ENCODE results near the gene S100A4. TPM values are rescaled to one million over a fixed set of nuclear protein-coding genes. Genes with fewer than 3 reads are reported as not detected.
A peak's percentile ranks its signal among the peaks of the same experiment; 100 is the strongest.

The S100A4 gene
- total and polyA plus RNA-seq, 3 experiments from 2014 or later: 125 to 2,575 (median 132) TPM

GRCh38 chr1:153546371-153546770, 765 bp upstream of the S100A4 start:
- Mint-ChIP-seq H3K4me1 (peaks cover 49 to 60% (median 54%) of the 10 kb centered on the region in 3 donors), H3K9me3 (no peaks in the 10 kb centered on the region), H3K4me3 (peak overlapping the region in 6 of 7 donors; percentile 8 to 100 (median 97)), H3K27ac (peak overlapping the region; percentile 78 to 99 (median 97)), H3K36me3 (peaks cover 13 to 37% (median 16%) of the 10 kb centered on the region in 3 donors), H3K27me3 (peaks cover 0 to 3% of the 10 kb centered on the region in 2 donors)
- Histone ChIP-seq H3K27ac (ENCODE audit: low read depth, low read length) (peak overlapping the region; percentile 79), H3K4me1 (ENCODE audit: insufficient read depth, low read length) (peaks cover 63% of the 10 kb centered on the region), H3K9me3 (ENCODE audit: low read length) (no peaks in the 10 kb centered on the region), H3K27me3 (ENCODE audit: insufficient read depth, low read length, poor library complexity, severe bottlenecking) (no peaks in the 10 kb centered on the region), H3K36me3 (ENCODE audit: insufficient read depth, low read length) (peaks cover 11% of the 10 kb centered on the region), H3K4me3 (ENCODE audit: low read length) (no peak overlapping the region)
- CTCF ChIA-PET: interaction anchor here (1.2 to 5.4 kb wide), 5 partner anchors 11 to 25 kb away, joined by 3 to 68 read pairs (median 18); partner anchors contain the start of genes S100A2 and S100A6
- no peak for DNase-seq
- POLR2A ChIA-PET: interaction anchor here (1.1 to 5.4 kb wide), 3 partner anchors 12 to 229 kb away, joined by 3 to 121 read pairs (median 4); partner anchors contain the start of genes S100A6 and SLC27A3

GRCh38 chr1:153544453-153545066, 1.0 kb downstream of the S100A4 start:
- DNase-seq: no peak
- ChIA-PET POLR2A (interaction anchor here (1.0 to 5.4 kb wide), 5 partner anchors 10 to 231 kb away, joined by 3 to 121 read pairs (median 5); partner anchors contain the start of genes CHTOP, S100A6 and SLC27A3), CTCF (interaction anchor here (0.9 to 5.4 kb wide), 6 partner anchors 9 to 34 kb away, joined by 4 to 68 read pairs (median 14); partner anchors contain the start of genes S100A2 and S100A6)
- H3K4me3 Mint-ChIP-seq: peak overlapping the region; percentile 93 to 100 (median 98)
- peak overlapping the region; percentile 79 for H3K27ac ChIP-seq (ENCODE audit: low read depth, low read length)
- H3K4me3 ChIP-seq (ENCODE audit: low read length): peak overlapping the region; percentile 88
- peaks cover 13 to 37% (median 16%) of the 10 kb centered on the region in 3 donors for H3K36me3 Mint-ChIP-seq
- no peaks in the 10 kb centered on the region for H3K9me3 Mint-ChIP-seq
- peaks cover 11% of the 10 kb centered on the region for H3K36me3 ChIP-seq (ENCODE audit: insufficient read depth, low read length)
- H3K9me3 ChIP-seq (ENCODE audit: low read length): no peaks in the 10 kb centered on the region
- H3K4me1 ChIP-seq (ENCODE audit: insufficient read depth, low read length): peaks cover 81% of the 10 kb centered on the region
- peaks cover 0 to 3% of the 10 kb centered on the region in 2 donors for H3K27me3 Mint-ChIP-seq
- H3K27me3 ChIP-seq (ENCODE audit: insufficient read depth, low read length, poor library complexity, severe bottlenecking): no peaks in the 10 kb centered on the region
- peaks cover 67 to 78% (median 72%) of the 10 kb centered on the region in 3 donors for H3K4me1 Mint-ChIP-seq
- H3K27ac Mint-ChIP-seq: peak overlapping the region; percentile 91 to 99 (median 97)

GRCh38 chr1:153543736-153544135, 1.9 kb downstream of the S100A4 start:
- DNase-seq: no peak
- Mint-ChIP-seq H3K27me3 (peaks cover 0 to 3% of the 10 kb centered on the region in 2 donors), H3K36me3 (peaks cover 13 to 37% (median 16%) of the 10 kb centered on the region in 3 donors), H3K27ac (peak overlapping the region; percentile 77 to 99 (median 97)), H3K4me3 (peak overlapping the region; percentile 93 to 100 (median 98)), H3K9me3 (no peaks in the 10 kb centered on the region), H3K4me1 (peaks cover 70 to 81% (median 75%) of the 10 kb centered on the region in 3 donors)
- ChIA-PET POLR2A (interaction anchor here (5.4 kb wide), 1 partner anchor 9 kb away, joined by 121 read pairs; the partner anchor contains the start of gene S100A6), CTCF (interaction anchor here (2.8 to 5.4 kb wide), 2 partner anchors 11 to 24 kb away, joined by 18 to 68 read pairs; no protein-coding TSS in a partner anchor)
- peak overlapping the region; percentile 79 for H3K27ac ChIP-seq (ENCODE audit: low read depth, low read length)
- no peaks in the 10 kb centered on the region for H3K9me3 ChIP-seq (ENCODE audit: low read length)
- H3K36me3 ChIP-seq (ENCODE audit: insufficient read depth, low read length): peaks cover 11% of the 10 kb centered on the region
- peaks cover 82% of the 10 kb centered on the region for H3K4me1 ChIP-seq (ENCODE audit: insufficient read depth, low read length)
- H3K4me3 ChIP-seq (ENCODE audit: low read length): peak overlapping the region; percentile 88
- no peaks in the 10 kb centered on the region for H3K27me3 ChIP-seq (ENCODE audit: insufficient read depth, low read length, poor library complexity, severe bottlenecking)

DNA sequence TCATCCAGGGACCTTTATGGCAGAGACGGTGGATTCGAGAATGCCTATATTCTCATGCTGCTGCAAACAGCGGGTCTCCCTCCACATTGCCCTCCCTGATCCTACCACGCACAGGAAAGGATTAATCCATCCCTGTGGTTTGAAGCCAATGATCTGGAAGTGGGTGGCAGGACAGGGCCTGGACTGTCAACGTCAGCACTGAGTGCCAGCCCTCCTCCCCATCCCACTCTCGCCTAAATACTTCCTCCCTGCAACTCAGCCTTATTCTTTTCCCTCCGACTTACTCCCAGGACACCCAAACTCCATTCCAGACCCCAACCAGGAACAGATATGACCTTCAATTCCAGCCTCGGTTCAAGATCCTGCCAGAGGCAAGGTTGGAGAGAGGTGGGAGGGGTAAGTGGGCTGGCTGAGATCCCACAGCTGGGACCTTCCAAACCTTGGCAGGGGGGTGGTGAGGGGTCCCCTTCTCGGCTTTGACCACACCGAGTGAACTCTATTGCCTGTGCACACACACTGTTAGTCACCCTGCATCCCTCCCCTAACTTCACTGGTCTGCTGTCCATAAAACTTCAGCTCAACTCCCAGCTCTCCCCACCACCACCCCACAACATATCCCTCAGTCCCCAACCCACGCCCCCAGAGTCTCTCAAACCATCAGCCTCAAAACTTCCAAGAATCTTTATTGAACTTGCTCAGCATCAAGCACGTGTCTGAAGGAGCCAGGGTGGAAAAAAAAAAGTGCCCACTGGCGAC, 2.5 kb downstream of the S100A4 start:
- peak overlapping the region; percentile 77 to 98 (median 93) for H3K27ac Mint-ChIP-seq
- Histone ChIP-seq H3K27me3 (ENCODE audit: insufficient read depth, low read length, poor library complexity, severe bottlenecking) (no peaks in the 10 kb centered on the region), H3K27ac (ENCODE audit: low read depth, low read length) (no peak overlapping the region), H3K4me3 (ENCODE audit: low read length) (peak overlapping the region; percentile 88), H3K9me3 (ENCODE audit: low read length) (no peaks in the 10 kb centered on the region), H3K4me1 (ENCODE audit: insufficient read depth, low read length) (peaks cover 82% of the 10 kb centered on the region), H3K36me3 (ENCODE audit: insufficient read depth, low read length) (peaks cover 11% of the 10 kb centered on the region)
- no peaks in the 10 kb centered on the region for H3K9me3 Mint-ChIP-seq
- H3K36me3 Mint-ChIP-seq: peaks cover 13 to 37% (median 16%) of the 10 kb centered on the region in 3 donors
- H3K4me1 Mint-ChIP-seq: peaks cover 72 to 81% (median 75%) of the 10 kb centered on the region in 3 donors
- ChIA-PET CTCF (interaction anchor here (5.4 kb wide), 1 partner anchor 11 kb away, joined by 68 read pairs; no protein-coding TSS in a partner anchor), POLR2A (interaction anchor here (0.6 to 5.4 kb wide), 2 partner anchors 9 to 437 kb away, joined by 4 to 121 read pairs; partner anchors contain the start of gene S100A6)
- H3K27me3 Mint-ChIP-seq: peaks cover 0 to 3% of the 10 kb centered on the region in 2 donors
- DNase-seq: no peak
- peak overlapping the region; percentile 32 to 100 (median 95) for H3K4me3 Mint-ChIP-seq

GRCh38 chr1:153541641-153542590, 3.7 kb downstream of the S100A4 start:
- Histone ChIP-seq H3K27ac (ENCODE audit: low read depth, low read length) (peak overlapping the region; percentile 10), H3K9me3 (ENCODE audit: low read length) (no peaks in the 10 kb centered on the region), H3K4me3 (ENCODE audit: low read length) (peak overlapping the region; percentile 58), H3K27me3 (ENCODE audit: insufficient read depth, low read length, poor library complexity, severe bottlenecking) (no peaks in the 10 kb centered on the region), H3K4me1 (ENCODE audit: insufficient read depth, low read length) (peaks cover 80% of the 10 kb centered on the region), H3K36me3 (ENCODE audit: insufficient read depth, low read length) (peaks cover 11% of the 10 kb centered on the region)
- DNase-seq: no peak
- CTCF ChIA-PET: interaction anchor here (1.8 to 5.4 kb wide), 4 partner anchors 9 to 32 kb away, joined by 4 to 68 read pairs (median 13); no protein-coding TSS in a partner anchor
- H3K9me3 Mint-ChIP-seq: no peaks in the 10 kb centered on the region
- POLR2A ChIA-PET: interaction anchor here (5.4 kb wide), 1 partner anchor 8 kb away, joined by 121 read pairs; the partner anchor contains the start of gene S100A6
- peak overlapping the region in 7 of 8 donors; percentile 89 to 98 (median 95) for H3K27ac Mint-ChIP-seq
- peak overlapping the region; percentile 68 to 99 (median 94) for H3K4me3 Mint-ChIP-seq
- H3K27me3 Mint-ChIP-seq: peaks cover 0 to 3% of the 10 kb centered on the region in 2 donors
- H3K36me3 Mint-ChIP-seq: peaks cover 13 to 37% (median 16%) of the 10 kb centered on the region in 3 donors
- H3K4me1 Mint-ChIP-seq: peaks cover 76 to 93% (median 77%) of the 10 kb centered on the region in 3 donors

GRCh38 chr1:153540394-153541361, 4.9 kb downstream of the S100A4 start, which contains the start of gene S100A5:
S100A5 (minus strand) TSS chr1:153540934; CDS start chr1:153540191, 743 bp downstream.
- H3K27ac Mint-ChIP-seq: peak within 1 kb of the TSS; percentile 87 to 95 (median 92)
- DNase-seq: peak in 4 of 5 donors; percentile 43 to 71 (median 55)
- H3K36me3 Mint-ChIP-seq: peaks cover 13 to 41% (median 16%) of the 10 kb centered on the region in 3 donors
- peak within 1 kb of the TSS; percentile 73 to 86 (median 80) for H3K4me3 Mint-ChIP-seq
- H3K27me3 ChIP-seq (ENCODE audit: insufficient read depth, low read length, poor library complexity, severe bottlenecking): no peaks in the 10 kb centered on the region
- peaks cover 0 to 5% of the 10 kb centered on the region in 2 donors for H3K27me3 Mint-ChIP-seq
- no peaks in the 10 kb centered on the region for H3K9me3 ChIP-seq (ENCODE audit: low read length)
- POLR2A ChIA-PET: interaction anchor here (0.6 to 1.7 kb wide), 4 partner anchors 9 to 93 kb away, joined by 3 to 9 read pairs (median 6); partner anchors contain the start of gene CHTOP
- H3K4me3 ChIP-seq (ENCODE audit: low read length): peak within 1 kb of the TSS; percentile 58
- H3K9me3 Mint-ChIP-seq: no peaks in the 10 kb centered on the region
- H3K36me3 ChIP-seq (ENCODE audit: insufficient read depth, low read length): peaks cover 11% of the 10 kb centered on the region
- peaks cover 76 to 90% (median 77%) of the 10 kb centered on the region in 3 donors for H3K4me1 Mint-ChIP-seq
- H3K4me1 ChIP-seq (ENCODE audit: insufficient read depth, low read length): peaks cover 76% of the 10 kb centered on the region
- H3K27ac ChIP-seq (ENCODE audit: low read depth, low read length): peak within 1 kb of the TSS; percentile 32
- CTCF ChIA-PET: interaction anchor here (0.5 to 2.1 kb wide), 5 partner anchors 9 to 226 kb away, joined by 3 to 15 read pairs (median 4); no protein-coding TSS in a partner anchor

Data from CD8-positive, alpha-beta memory T cell (primary cell).